Islet of Langerhans (tissue), 1 donor: ENCODE data around the gene SCRN2.

ENCODE experiments used
- FAIRE-seq: peaks from one replicate; lab custom pipeline; 2011; peaks lifted over from hg19 to GRCh38; lab: Jason Lieb, UNC

Gene SCRN2

GRCh38 chr17:47803751-47804150 is 37.3 kb downstream of the SCRN2 start:
- no peak for FAIRE-seq

- FAIRE-seq = no peak
These were observed 37.9 kb downstream of the SCRN2 start for GRCh38 chr17:47803201-47803600.

- no peak for FAIRE-seq
These were observed 38.6 kb downstream of the SCRN2 start for GRCh38 chr17:47802341-47803022.

DNA sequence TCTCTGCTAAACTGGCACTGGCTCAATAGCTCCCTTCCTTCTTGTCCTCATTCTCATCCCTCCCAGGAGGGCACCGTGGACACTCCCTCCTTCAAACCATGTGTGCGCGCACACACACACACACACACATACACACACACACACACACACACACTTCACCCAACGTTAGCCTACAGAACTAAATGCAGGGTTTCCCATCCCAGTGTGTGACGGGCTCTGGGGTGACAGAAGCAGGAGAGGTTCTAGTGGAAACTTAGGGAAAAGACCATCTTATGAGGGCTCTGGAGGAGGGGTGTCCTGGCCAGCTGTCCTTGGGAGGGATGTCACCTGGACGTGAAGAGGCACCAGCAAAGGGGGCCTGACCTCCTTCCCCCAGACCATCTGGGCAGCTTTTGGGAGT is 39.2 kb downstream of the SCRN2 start:
- FAIRE-seq = no peak

DNA sequence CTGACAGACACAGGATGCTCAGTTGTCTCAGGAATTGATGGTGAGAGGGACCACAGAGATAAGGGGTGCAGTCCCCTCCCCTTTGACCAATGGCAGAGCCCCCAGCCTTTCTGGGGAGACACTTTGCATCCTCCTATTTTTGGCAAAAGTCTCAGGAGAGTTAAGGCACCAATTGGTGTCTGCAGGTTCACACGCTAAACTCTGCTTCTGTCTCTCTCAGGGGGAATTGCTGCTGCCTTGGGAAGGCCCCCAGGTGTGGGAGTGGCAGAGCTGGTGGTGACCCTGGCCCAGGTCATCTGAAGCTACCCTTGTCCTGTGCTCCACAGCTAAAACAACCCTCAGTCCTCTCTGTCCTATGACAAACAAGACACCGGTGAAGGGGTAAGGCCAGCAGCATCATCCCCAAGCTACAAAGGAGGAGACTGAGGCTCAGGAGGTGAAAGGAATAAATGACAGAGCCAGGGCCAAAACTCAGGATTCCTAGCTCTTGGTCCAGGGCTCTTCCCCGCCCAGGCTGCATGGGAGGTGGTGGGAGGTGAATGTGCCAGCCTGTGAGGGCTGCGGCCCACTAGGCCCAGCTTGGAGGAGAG is 39.8 kb downstream of the SCRN2 start:
- FAIRE-seq = no peak

DNA sequence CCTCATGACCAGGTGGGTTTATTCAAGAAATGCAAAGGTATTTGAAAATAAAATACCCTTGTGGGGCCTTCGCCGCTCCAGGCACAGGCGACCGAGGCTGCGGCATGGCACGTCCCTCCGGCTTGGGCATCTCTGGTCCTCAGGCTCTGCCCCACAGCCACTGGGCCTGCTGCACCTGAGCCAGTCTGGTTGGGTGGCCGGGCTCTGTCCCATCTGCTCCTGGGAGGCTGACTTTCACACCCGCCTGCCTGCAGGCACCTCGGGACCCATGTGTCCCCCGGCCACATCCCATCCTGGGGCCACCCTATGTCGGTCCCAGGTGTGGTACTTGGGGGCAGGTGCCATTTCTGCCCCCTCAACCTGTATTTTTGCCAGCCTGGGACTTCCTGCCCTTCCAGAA is 40.4 kb downstream of the SCRN2 start:
- no peak for FAIRE-seq

GRCh38 chr17:47797797-47798196 is 43.3 kb downstream of the SCRN2 start:
- FAIRE-seq = no peak

DNA sequence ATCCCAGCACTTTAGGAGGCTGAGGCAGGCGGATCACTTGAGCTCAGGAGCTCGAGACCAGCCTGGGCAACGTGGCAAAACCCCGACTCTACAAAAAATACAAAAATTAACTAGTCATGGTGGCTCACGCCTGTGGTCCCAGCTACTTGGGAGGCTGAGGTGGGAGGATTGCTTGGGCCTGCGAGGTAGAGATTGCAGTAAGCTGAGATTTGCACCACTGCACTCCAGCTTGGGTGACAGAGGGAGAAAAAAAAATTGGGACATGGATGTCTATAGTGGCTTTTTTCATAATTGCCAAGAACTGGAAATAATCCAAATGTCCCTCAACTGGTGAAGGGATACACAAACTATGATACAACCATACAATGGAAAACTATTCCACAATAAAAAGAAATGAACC is 48.1 kb downstream of the SCRN2 start:
- FAIRE-seq = no peak

GRCh38 chr17:47792457-47792856 is 48.6 kb downstream of the SCRN2 start:
- FAIRE-seq = no peak

GRCh38 chr17:47791025-47791424 is 50.0 kb downstream of the SCRN2 start:
- FAIRE-seq = no peak

DNA sequence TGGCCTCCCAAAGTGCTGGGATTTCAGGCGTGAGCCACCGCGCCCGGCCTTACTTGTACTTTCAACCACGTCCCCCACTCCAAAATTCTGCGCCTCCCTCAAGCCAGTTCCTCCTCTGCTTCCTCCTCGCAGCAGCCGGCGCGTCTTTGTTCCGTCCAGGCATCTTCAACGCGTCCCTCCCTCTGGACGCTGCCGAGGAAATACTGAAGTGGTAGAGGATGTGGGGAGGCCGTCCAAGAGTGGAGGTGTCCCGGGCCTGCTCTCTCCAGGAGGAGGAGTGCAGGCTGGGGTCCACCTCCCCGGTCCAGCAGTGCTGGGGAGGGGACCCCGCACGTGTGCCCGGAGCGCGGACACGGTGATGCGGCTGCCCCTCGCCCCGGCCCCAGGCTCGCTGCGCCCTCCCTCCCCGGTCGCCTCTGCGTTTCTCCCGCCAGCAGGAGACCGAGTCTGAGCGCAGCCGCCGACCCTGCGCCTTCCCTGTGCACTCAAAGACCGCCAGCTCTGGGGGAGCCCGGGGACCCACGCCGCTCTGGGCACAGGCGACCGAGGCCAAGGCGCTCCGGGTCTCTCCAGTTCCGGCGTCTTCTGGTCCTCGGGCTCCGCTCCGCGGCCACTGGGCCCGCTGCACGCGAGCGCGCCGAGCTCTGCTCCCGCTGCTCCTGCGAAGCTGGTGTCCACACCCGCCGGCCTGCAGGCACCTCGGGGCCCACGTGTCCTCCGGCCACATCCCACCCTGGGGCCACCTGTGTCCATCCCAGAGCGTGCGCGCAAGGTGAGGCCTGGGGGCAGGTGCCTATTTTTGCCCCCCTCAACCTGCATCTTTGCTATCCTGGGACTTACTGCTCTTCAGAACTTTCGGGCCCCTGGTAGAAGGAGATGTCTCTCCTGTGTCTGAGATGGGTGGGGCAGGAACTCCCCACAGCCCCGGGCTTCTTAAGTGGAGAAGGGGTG is 51.2 kb downstream of the SCRN2 start:
- no peak for FAIRE-seq
